Inferior parietal cortex (tissue), 1 donor: Measurements from ENCODE around the gene SIK1.
"Not testable (repeated sequence)": the region's sequence is repeated elsewhere in the genome, so short reads cannot be mapped to it uniquely, and the experiment has no call there.

Experiments used
- DNase-seq: peaks from one replicate; pipeline ENCODE4 v3.0.0-alpha.2; 2016; ENCODE audit errors: extremely low spot score

The SIK1 gene

GRCh38 chr21:43439316-43440075 lies 12.6 kb upstream of the SIK1 start:
- not testable (repeated sequence) for DNase-seq

- not testable (repeated sequence) for DNase-seq
These were observed 9.3 kb upstream of the SIK1 start for GRCh38 chr21:43436272-43436671.

DNA sequence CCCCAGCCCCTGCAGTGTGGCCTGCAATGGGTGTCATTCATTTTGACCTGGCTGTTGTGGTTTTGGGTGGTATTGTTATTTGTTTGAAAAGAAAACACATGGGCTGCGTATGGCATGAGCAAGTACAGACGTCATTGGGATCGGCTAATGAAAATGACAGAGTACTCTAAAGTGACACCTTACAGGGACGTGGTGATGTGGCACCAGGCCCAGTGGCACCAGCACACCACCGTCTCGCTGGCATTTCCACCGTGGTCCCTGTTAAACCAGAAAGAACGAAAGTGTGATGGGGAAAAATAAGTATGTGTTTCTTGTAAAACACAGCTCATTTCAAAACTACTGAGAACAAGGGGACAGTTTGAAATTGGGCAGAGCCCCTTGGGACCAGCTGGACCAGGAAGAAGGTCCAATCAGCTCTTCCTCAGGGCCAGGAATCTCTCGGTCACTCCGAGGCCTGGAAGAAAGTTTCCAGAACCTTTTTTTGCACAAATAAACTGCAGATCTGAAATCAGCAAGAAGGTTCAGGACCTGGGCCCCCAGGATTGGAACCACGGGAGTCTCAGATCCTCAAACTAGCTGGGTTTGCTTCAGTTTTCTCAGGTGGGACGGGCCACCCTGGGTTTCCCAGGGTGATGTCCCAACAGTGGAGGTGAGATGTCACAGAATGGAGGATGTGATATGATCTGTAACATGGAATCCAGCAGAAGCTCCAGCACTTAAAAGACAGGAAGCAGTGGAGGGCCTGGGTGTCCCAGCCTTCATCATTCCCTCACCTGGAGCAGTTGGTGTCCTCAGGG lies 6.6 kb upstream of the SIK1 start:
- DNase-seq: not testable (repeated sequence)

GRCh38 chr21:43430830-43431416 lies 4.0 kb upstream of the SIK1 start:
- DNase-seq: not testable (repeated sequence)

GRCh38 chr21:43428964-43429363 lies 2.0 kb upstream of the SIK1 start:
- not testable (repeated sequence) for DNase-seq

- DNase-seq: not testable (repeated sequence)
These were observed 270 bp upstream of the SIK1 start for GRCh38 chr21:43427242-43427559.

- not testable (repeated sequence) for DNase-seq
These were observed 927 bp downstream of the SIK1 start for GRCh38 chr21:43426004-43426403.

GRCh38 chr21:43419475-43419874 lies 7.5 kb downstream of the SIK1 start:
- DNase-seq: not testable (repeated sequence)

DNA sequence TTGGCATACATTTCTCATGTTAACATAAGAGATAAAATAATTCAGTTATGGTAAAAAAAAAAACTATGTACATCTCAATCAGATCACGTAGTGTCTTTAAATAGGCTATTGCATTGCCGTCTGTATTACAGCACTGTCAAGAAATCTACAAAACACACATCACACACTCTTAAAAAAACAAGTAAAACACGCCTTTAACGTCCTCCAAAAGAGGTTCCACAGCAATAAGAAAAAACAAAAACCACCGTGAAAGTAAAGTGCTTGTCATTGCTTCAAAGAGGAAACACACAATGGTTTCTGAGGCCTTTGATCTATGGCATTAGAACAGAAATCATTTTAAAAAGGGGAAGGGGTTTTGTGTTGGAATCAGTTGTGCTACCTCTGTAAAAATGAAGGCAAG lies 12.4 kb downstream of the SIK1 start:
- DNase-seq: not testable (repeated sequence)

- DNase-seq: not testable (repeated sequence)
These were observed 14.7 kb downstream of the SIK1 start for GRCh38 chr21:43412020-43412788.

- DNase-seq: not testable (repeated sequence)
These were observed 16.4 kb downstream of the SIK1 start for GRCh38 chr21:43410456-43411068.

GRCh38 chr21:43407139-43407538 lies 19.8 kb downstream of the SIK1 start:
- DNase-seq: not testable (repeated sequence)

DNA sequence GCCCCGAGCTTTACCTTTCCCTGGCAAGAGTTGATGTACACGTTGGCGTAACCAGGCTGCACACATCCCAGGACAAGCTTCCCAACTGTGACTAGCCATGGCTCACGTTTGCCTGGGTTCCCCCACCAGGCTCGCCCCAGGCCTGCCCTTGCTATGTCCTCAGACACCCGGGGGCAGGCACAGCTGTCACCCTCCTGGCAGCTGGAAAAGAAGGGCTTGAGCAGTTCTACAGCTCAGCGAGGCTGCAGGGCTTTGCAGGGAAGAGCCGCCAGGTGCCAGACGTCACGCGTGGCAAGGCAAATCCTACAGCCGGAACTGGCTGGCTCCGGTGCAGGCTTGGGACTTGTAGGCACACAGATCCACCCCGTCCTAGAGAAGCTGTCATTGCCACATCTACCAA lies 22.5 kb downstream of the SIK1 start:
- not testable (repeated sequence) for DNase-seq

- not testable (repeated sequence) for DNase-seq
These were observed 23.1 kb downstream of the SIK1 start for GRCh38 chr21:43403651-43404430.

DNA sequence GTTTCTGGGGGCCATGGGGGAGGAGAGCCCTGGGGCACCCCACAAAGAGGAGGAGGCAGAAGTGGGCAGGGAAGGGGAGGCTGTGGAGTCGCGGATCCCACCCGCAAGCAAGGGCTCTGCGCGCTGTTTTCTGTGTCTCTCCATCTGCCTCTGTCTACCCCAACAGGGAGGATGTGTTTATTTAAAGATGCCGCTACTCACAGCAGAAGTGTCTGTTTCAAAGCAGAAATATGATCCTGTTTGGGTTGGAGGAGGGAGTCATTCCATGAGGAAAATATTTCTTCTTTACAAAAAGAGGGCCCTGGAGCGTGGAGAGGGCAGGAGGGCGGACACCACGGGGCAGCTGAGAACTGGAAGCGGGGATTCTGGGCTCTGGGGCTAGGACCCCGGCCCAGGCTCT lies 25.8 kb downstream of the SIK1 start:
- DNase-seq: not testable (repeated sequence)

DNA sequence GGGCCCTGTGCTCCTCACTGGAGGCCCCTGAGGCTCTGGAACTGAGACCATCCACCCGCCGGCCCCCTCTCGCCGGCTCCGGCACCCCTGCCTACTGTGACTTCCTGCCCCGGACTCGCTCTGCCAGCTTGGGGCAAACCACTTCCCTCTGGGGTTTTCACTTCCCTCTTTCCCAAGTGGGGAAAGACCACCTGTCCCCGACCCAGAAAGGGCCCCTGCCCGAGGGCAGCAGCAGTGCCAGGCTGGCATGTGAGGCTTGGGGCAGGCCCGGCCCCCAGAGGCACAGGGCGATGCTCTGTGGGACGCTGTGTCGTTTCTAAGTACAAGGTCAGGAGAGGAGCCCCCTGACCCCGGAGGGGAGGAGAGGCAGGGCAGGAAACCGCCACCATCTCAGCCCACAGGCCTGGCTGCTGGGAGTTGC lies 27.3 kb downstream of the SIK1 start:
- not testable (repeated sequence) for DNase-seq

DNA sequence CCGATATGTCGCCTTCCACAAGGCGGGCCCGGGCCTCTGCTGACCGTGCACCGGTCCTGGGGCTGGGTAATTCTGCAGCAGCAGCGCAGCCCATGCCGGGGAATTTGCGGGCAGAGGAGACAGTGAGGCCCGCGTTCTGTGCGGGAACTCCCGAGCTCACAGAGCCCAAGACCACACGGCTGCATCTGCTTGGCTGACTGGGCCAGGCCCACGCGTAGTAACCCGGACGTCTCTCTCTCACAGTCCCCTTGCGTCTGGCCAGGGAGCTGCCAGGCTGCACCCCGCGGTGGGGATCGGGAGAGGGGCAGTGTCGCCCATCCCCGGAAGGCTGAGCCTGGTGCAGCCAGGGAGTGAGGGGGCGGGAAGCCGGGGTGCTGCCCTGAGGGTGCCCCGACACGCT lies 27.8 kb downstream of the SIK1 start:
- not testable (repeated sequence) for DNase-seq

DNA sequence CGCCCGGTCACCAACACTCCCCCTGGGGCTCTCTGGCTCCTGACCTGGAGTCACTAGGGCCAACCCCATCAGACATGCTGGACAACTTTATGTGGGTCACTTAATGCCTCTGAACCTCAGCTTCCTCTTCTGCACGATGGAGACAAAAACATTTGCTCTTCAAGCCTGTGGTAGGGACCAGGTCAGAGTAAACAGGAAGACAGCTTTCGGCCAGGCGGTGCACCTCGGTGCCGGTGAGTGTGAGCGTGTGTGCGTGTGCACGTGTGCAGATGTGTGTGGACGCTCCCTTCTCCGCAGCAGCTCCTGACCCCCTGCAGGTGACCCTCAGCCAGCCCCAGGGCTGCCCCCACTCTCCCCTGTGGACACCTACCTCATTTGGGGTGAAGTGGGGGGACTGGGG lies 28.4 kb downstream of the SIK1 start:
- not testable (repeated sequence) for DNase-seq

GRCh38 chr21:43398000-43398399 lies 28.9 kb downstream of the SIK1 start:
- not testable (repeated sequence) for DNase-seq

DNA sequence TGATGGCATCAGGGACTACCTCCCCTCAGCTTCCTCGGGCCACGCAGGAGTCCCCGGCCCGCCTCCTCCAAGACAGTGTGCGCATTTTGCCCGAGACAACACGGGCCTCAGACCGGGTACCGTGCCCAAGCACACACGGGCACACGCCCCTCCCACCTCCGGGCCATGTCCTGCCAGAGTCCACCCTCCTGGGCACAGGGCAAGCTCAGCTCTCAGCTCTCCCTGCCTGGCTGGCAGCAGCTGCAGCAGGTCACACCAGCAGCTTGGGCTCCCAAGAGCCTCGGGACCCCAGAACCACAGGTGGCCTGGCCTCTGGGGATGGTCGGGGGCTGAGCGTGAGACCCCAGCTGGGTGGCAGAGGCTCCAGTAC lies 29.5 kb downstream of the SIK1 start:
- DNase-seq: not testable (repeated sequence)
